HCT116 (cell line): Measurements from ENCODE around the gene NRIP3. TPM values are rescaled to one million over a fixed set of nuclear protein-coding genes. Genes with fewer than 3 reads are reported as not detected.

Experiments
- ATAC-seq: fragments of 200-7000 bp; cut with Tn5 transposase; 2 replicates; pipeline ENCODE4 v1.9.1; 2020; ENCODE audit warnings: mild to moderate bottlenecking, moderate library complexity
- BruUV-seq: library from RNA; stranded (reverse); fragments of 400-500 nt; replicated peaks from 2 replicates; lab custom pipeline; 2021; lab: Mats Ljungman, UMichigan
- CTCF ChIA-PET: fragments of 300-600 bp; sonication (Branson Sonifier 250); formaldehyde crosslinking; loops from one replicate; lab custom pipeline; 2021; ENCODE audit warnings: antibody characterized with exemption; lab: Charles Lee
- POLR2A ChIA-PET: fragments of 300-600, 350-600 bp; sonication (Branson Sonifier 250); formaldehyde crosslinking; loops from one replicate; lab custom pipeline; 2021; ENCODE audit warnings: antibody characterized with exemption; lab: Charles Lee
- RAD21 ChIA-PET, 2 experiments: fragments of 300-600 bp; sonication (Branson Sonifier 250); formaldehyde crosslinking; loops; one replicate each; lab custom pipeline; 2023; ENCODE audit warnings: low total read pairs in 2 of 2; ENCODE audit not compliant: uncharacterized antibody in 2 of 2, unreplicated experiment in 2 of 2, low non-redundant PET in 1 of 2; lab: Charles Lee
- DNase-seq: peaks from one replicate; pipeline ENCODE4 v3.0.0-alpha.2; 2010; ENCODE audit warnings: low read depth, low spot score
- H2AFZ ChIP-seq: fragments of 200-600 bp; shearing (Covaris generic), sonication (generic); 2 replicates; pipeline ENCODE4 v1.6.1; 2017; ENCODE audit warnings: low read depth, mixed run types, mixed read lengths, antibody characterized with exemption, low read length; ENCODE audit not compliant: poor library complexity, severe bottlenecking
- H3K27ac ChIP-seq: 2 replicates; pipeline ENCODE4 v1.5.1; 2012; ENCODE audit warnings: low read depth, low read length
- H3K27me3 ChIP-seq: fragments of 200-600 bp; sonication (generic); 2 replicates; pipeline ENCODE4 v1.6.1; 2016; ENCODE audit warnings: mixed run types, low read length, mixed read lengths; ENCODE audit not compliant: insufficient read depth
- H3K36me3 ChIP-seq, 2 experiments: fragments of 200-500 bp in 1 of 2; fragments of 200-600 bp in 1 of 2; sonication (Bioruptor generic) in 1 of 2; sonication (generic) in 1 of 2; 2 replicates each; pipeline versions ENCODE4 v1.5.1 to v1.6.1; 2014 to 2016; ENCODE audit warnings: low read length in 2 of 2, inconsistent platforms in 1 of 2, mixed read lengths in 1 of 2, mixed run types in 1 of 2; ENCODE audit not compliant: insufficient read depth in 2 of 2, control insufficient read depth in 1 of 2
- H3K4me1 ChIP-seq, 2 experiments: fragments of 200-600 bp in 1 of 2; sonication (generic) in 1 of 2; 2 replicates each; pipeline versions ENCODE4 v1.5.1 to v1.6.1; 2012 to 2017; ENCODE audit warnings: low read length in 2 of 2, inconsistent platforms in 1 of 2, mild to moderate bottlenecking in 1 of 2, mixed read lengths in 1 of 2, mixed run types in 1 of 2, moderate library complexity in 1 of 2; ENCODE audit not compliant: insufficient read depth in 2 of 2, control insufficient read depth in 1 of 2
- H3K4me2 ChIP-seq: fragments of 200-600 bp; sonication (generic); 2 replicates; pipeline ENCODE4 v1.6.1; 2017; ENCODE audit warnings: mixed run types, low read length, mixed read lengths
- H3K4me3 ChIP-seq, 2 experiments: fragments of 200-600 bp in 1 of 2; sonication (generic) in 1 of 2; replicated peaks in 1 of 2; 2 replicates each; pipeline ENCODE4 v1.5.1; 2011 to 2016; ENCODE audit warnings: low read length in 2 of 2, control low read depth in 1 of 2, low read depth in 1 of 2, mild to moderate bottlenecking in 1 of 2, mixed read lengths in 1 of 2, mixed run types in 1 of 2
- H3K79me2 ChIP-seq: fragments of 200-600 bp; sonication (generic); 2 replicates; pipeline ENCODE4 v1.6.1; 2017; ENCODE audit warnings: mild to moderate bottlenecking, mixed run types, low read length, moderate library complexity, mixed read lengths; ENCODE audit not compliant: insufficient read depth
- H3K9ac ChIP-seq: fragments of 200-600 bp; sonication (generic); 2 replicates; pipeline ENCODE4 v1.6.1; 2016; ENCODE audit warnings: low read length, mixed read lengths
- H3K9me2 ChIP-seq: fragments of 200-600 bp; sonication (generic), shearing (Covaris generic); 2 replicates; pipeline ENCODE4 v1.6.1; 2017; ENCODE audit warnings: mixed run types, mild to moderate bottlenecking, moderate library complexity; ENCODE audit not compliant: insufficient read depth
- H3K9me3 ChIP-seq, 2 experiments: fragments of 200-500 bp in 1 of 2; fragments of 200-600 bp in 1 of 2; sonication (Bioruptor generic) in 1 of 2; sonication (generic) in 1 of 2; 2 replicates each; pipeline ENCODE4 v1.6.1; 2014 to 2017; ENCODE audit warnings: low read length in 2 of 2, mixed read lengths in 2 of 2, inconsistent platforms in 1 of 2, low read depth in 1 of 2, mild to moderate bottlenecking in 1 of 2, mixed run types in 1 of 2, moderate library complexity in 1 of 2; ENCODE audit not compliant: control insufficient read depth in 1 of 2, insufficient read depth in 1 of 2
- H4K20me1 ChIP-seq: fragments of 200-600 bp; sonication (generic), shearing (Covaris generic); 2 replicates; pipeline ENCODE4 v1.6.1; 2017; ENCODE audit warnings: mixed run types, mild to moderate bottlenecking, moderate library complexity; ENCODE audit not compliant: insufficient read depth
- CBX3 ChIP-seq: IDR thresholded peaks from 2 replicates; pipeline ENCODE4 v1.6.1; 2012; ENCODE audit warnings: low read depth
- EGR1 ChIP-seq: IDR thresholded peaks from 2 replicates; pipeline ENCODE4 v1.6.1; 2012; ENCODE audit warnings: low read depth
- EZH2 ChIP-seq: fragments of 200-600 bp; sonication (generic); IDR thresholded peaks from 2 replicates; pipeline ENCODE4 v1.6.1; 2017; ENCODE audit warnings: antibody characterized with exemption, mixed run types
- EZH2phosphoT487 ChIP-seq: fragments of 200-600 bp; IDR thresholded peaks from 2 replicates; pipeline ENCODE4 v1.6.1; 2018; ENCODE audit warnings: antibody characterized with exemption, borderline replicate concordance
- JUND ChIP-seq: IDR thresholded peaks from 2 replicates; pipeline ENCODE4 v1.6.1; 2012
- POLR2AphosphoS5 ChIP-seq: IDR thresholded peaks from 2 replicates; pipeline ENCODE4 v1.6.1; 2011; ENCODE audit warnings: mild to moderate bottlenecking, low read depth, low read length, moderate library complexity
- RAD21 ChIP-seq: IDR thresholded peaks from 2 replicates; pipeline ENCODE4 v1.6.1; 2012; ENCODE audit warnings: low read depth, mild to moderate bottlenecking
- SIN3A ChIP-seq: IDR thresholded peaks from 2 replicates; pipeline ENCODE4 v1.6.1; 2012; ENCODE audit warnings: low read depth
- SP1 ChIP-seq: IDR thresholded peaks from 2 replicates; pipeline ENCODE4 v1.6.1; 2012; ENCODE audit warnings: low read depth
- SRF ChIP-seq: IDR thresholded peaks from 2 replicates; pipeline ENCODE4 v1.6.1; 2012; ENCODE audit warnings: low read depth
- TCF7L2 ChIP-seq: IDR thresholded peaks from 2 replicates; pipeline ENCODE4 v1.7.0; 2011; ENCODE audit warnings: borderline replicate concordance, inconsistent platforms; ENCODE audit not compliant: insufficient read depth, insufficient read length; ENCODE audit errors: extremely low read depth
- YY1 ChIP-seq: IDR thresholded peaks from 2 replicates; pipeline ENCODE4 v1.6.1; 2011; ENCODE audit warnings: low read length, low read depth, moderate library complexity, mild to moderate bottlenecking; ENCODE audit not compliant: insufficient replicate concordance; ENCODE audit errors: extremely low read depth
- ZFX ChIP-seq: fragments of 450-650 bp; IDR thresholded peaks from 2 replicates; pipeline ENCODE4 v1.6.1; 2017
- ZNF274 ChIP-seq: fragments of 200-500 bp; sonication (Bioruptor generic); IDR thresholded peaks from 2 replicates; pipeline ENCODE4 v1.6.1; 2014; ENCODE audit warnings: mild to moderate bottlenecking, low read depth, low read length, inconsistent platforms
- intact Hi-C: fragments of 100-400 bp; cut with micrococcal nuclease; formaldehyde crosslinking; loops from 2 replicates; pipeline ENCODE4 v1.10.0; 2022
- total RNA-seq: library from RNA; stranded (reverse); gene quantifications from one replicate; pipeline ENCODE4 v1.2.1, GENCODE V29; 2021; ENCODE audit not compliant: unreplicated experiment
- TF ChIP-seq, protein P1 (sequence below), 3 experiments: fragments of 200-600 bp in 1 of 3; sonication (generic) in 1 of 3; IDR thresholded peaks in 2 of 3; conservative IDR thresholded peaks in 1 of 3; 2 replicates each; pipeline ENCODE4 v1.5.1; 2012 to 2017; ENCODE audit warnings: low read depth in 2 of 3, low read length in 2 of 3, antibody characterized with exemption in 1 of 3, borderline replicate concordance in 1 of 3, control low read depth in 1 of 3, mild to moderate bottlenecking in 1 of 3, mixed read lengths in 1 of 3, mixed run types in 1 of 3, moderate library complexity in 1 of 3; ENCODE audit not compliant: insufficient read depth in 1 of 3
- TF ChIP-seq, protein P2 (sequence below): IDR thresholded peaks from 2 replicates; pipeline ENCODE4 v1.6.1; 2011; ENCODE audit warnings: mild to moderate bottlenecking, low read length, moderate library complexity; ENCODE audit not compliant: insufficient replicate concordance; ENCODE audit errors: extremely low read depth
- TF ChIP-seq, protein P3 (sequence below): IDR thresholded peaks from 2 replicates; pipeline ENCODE4 v1.6.1; 2012

Gene NRIP3
- total RNA-seq, 1 experiment from 2014 or later: 0.15 TPM

DNA sequence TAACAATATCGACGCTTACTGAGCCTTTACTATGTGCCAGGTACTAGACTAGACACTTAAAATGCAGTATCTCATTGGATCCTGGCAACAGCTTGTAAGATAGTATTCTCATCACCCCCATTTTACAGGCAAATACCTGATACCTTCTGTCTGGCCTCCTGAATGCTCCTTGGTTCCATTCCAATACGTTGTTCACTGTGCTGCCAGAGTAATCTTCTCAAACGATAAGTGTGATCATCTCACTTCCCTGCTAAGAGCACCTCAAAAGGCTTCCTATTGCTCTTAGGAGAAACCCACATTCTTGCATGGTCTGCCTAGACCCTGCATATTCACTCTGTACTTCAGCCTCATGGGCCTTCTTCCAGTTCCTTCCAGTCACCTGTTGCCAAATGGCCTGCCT lies 1.3 kb upstream of the NRIP3 start:
- ChIA-PET POLR2A (no interaction called here), RAD21 (no interaction called here), CTCF (interaction anchor here (1.7 kb wide), 1 partner anchor 11 kb away, joined by 6 read pairs; no protein-coding TSS in a partner anchor)
- Histone ChIP-seq H4K20me1 (no peaks in the 10 kb centered on the region), H3K4me3 (no peak overlapping the region), H3K4me1 (peaks cover 0 to 5% of the 10 kb centered on the region in 2 experiments; a peak in 1 of 4 replicates), H3K9me3 (no peaks in the 10 kb centered on the region), H3K9me2 (no peaks in the 10 kb centered on the region), H3K79me2 (no peaks in the 10 kb centered on the region), H3K36me3 (no peaks in the 10 kb centered on the region), H2AFZ (no peak overlapping the region), H3K9ac (no peak overlapping the region), H3K27ac (no peak overlapping the region), H3K4me2 (no peak overlapping the region), H3K27me3 (no peaks in the 10 kb centered on the region)
- intact Hi-C loops: no loop called here
- TF ChIP-seq ZFX (no peak), EGR1 (no peak), POLR2AphosphoS5 (no peak), RAD21 (no peak), JUND (no peak), EZH2phosphoT487 (no peak), CBX3 (no peak), SP1 (no peak), SIN3A (no peak), YY1 (no peak), SRF (no peak), EZH2 (no peak), ZNF274 (no peak), TCF7L2 (no peak)
- TF ChIP-seq, protein P1, sequence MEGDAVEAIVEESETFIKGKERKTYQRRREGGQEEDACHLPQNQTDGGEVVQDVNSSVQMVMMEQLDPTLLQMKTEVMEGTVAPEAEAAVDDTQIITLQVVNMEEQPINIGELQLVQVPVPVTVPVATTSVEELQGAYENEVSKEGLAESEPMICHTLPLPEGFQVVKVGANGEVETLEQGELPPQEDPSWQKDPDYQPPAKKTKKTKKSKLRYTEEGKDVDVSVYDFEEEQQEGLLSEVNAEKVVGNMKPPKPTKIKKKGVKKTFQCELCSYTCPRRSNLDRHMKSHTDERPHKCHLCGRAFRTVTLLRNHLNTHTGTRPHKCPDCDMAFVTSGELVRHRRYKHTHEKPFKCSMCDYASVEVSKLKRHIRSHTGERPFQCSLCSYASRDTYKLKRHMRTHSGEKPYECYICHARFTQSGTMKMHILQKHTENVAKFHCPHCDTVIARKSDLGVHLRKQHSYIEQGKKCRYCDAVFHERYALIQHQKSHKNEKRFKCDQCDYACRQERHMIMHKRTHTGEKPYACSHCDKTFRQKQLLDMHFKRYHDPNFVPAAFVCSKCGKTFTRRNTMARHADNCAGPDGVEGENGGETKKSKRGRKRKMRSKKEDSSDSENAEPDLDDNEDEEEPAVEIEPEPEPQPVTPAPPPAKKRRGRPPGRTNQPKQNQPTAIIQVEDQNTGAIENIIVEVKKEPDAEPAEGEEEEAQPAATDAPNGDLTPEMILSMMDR (IDR thresholded peaks at IDR 0.05 in 2 of 3, conservative IDR thresholded peaks at IDR 0.05 in 1 of 3; ENCODE audit: borderline replicate concordance in 1 of 3, insufficient read depth in 1 of 3, low read depth in 2 of 3, low read length in 2 of 3): no peak
- TF ChIP-seq, protein P2, sequence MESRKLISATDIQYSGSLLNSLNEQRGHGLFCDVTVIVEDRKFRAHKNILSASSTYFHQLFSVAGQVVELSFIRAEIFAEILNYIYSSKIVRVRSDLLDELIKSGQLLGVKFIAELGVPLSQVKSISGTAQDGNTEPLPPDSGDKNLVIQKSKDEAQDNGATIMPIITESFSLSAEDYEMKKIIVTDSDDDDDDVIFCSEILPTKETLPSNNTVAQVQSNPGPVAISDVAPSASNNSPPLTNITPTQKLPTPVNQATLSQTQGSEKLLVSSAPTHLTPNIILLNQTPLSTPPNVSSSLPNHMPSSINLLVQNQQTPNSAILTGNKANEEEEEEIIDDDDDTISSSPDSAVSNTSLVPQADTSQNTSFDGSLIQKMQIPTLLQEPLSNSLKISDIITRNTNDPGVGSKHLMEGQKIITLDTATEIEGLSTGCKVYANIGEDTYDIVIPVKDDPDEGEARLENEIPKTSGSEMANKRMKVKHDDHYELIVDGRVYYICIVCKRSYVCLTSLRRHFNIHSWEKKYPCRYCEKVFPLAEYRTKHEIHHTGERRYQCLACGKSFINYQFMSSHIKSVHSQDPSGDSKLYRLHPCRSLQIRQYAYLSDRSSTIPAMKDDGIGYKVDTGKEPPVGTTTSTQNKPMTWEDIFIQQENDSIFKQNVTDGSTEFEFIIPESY: no peak
- TF ChIP-seq, protein P3, sequence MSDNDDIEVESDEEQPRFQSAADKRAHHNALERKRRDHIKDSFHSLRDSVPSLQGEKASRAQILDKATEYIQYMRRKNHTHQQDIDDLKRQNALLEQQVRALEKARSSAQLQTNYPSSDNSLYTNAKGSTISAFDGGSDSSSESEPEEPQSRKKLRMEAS: no peak
- no peak for DNase-seq
- no TSS peak for BruUV-seq
- no peak for ATAC-seq
